DMS 273 (cell line): ENCODE results near the gene SUN2.
"Not testable (repeated sequence)": the region's sequence is repeated elsewhere in the genome, so short reads cannot be mapped to it uniquely, and the experiment has no call there.

Experiments
- DNase-seq: peaks from one replicate; lab custom pipeline; 2025; ENCODE audit not compliant: unreplicated experiment; lab: John Stamatoyannopoulos, UW

Gene SUN2, protein sequence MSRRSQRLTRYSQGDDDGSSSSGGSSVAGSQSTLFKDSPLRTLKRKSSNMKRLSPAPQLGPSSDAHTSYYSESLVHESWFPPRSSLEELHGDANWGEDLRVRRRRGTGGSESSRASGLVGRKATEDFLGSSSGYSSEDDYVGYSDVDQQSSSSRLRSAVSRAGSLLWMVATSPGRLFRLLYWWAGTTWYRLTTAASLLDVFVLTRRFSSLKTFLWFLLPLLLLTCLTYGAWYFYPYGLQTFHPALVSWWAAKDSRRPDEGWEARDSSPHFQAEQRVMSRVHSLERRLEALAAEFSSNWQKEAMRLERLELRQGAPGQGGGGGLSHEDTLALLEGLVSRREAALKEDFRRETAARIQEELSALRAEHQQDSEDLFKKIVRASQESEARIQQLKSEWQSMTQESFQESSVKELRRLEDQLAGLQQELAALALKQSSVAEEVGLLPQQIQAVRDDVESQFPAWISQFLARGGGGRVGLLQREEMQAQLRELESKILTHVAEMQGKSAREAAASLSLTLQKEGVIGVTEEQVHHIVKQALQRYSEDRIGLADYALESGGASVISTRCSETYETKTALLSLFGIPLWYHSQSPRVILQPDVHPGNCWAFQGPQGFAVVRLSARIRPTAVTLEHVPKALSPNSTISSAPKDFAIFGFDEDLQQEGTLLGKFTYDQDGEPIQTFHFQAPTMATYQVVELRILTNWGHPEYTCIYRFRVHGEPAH

DNA sequence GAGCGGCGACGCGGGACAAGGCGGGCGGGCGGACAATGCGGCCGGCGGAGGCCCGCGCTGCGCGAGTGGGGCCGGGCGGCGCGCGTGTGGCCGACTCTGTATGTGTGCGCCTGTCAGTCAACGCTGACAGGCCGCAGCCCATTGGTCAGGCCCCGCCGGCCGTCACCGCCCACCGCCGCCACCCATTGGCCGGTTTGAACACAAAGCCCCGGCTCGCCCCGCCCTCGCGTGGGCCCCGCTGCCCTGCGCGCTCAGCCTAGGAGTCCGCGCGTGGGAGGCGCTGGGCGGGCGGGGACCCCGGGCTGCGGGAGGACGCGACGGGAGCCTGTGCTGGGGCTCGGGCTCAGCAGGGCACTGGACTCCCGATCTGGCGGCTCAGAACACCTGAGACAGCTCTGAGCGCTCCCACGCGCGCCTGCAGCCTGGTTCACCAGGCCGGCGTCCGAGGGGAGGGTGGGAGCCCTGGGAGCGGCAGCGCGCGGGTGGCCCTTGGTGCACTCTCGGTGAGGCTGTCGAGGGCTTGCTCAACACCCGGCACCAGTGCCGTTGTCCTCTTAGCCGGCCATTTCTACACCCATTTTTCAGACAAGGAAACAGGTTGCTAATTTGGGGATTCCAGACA is at the start of gene SUN2:
SUN2 (minus strand) TSS at position 88 of the 622 bp plus-strand sequence. CDS start 3,370 bp downstream, outside the sequence.
- DNase-seq, result peak; percentile 83

DNA sequence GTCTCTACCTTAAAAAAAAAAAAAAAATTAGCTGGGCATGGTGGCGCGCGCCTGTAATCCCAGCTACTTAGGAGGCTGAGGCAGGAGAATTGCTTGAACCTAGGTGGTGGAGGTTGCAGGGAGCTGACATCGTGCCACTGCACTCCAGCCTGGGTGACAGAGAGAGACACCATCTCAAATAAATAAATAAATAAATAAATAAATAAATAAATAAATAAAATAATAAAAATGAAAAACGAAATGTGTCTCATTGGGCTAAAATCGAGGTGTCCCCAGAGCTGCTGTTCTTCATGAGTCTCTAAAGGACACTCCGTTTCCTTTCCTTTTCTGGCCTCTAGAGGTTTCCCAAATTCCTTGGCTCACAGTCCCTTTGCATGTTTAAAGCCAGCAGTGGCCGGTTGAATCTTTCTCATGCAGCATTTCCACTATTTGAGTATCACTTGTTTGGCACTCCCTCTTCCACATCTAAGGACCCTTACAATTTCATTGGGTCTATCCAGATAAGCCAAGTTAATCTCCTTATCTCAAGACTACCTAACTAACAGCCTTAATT is 49.3 kb upstream of the SUN2 start:
- DNase-seq, result not testable (repeated sequence)

DNA sequence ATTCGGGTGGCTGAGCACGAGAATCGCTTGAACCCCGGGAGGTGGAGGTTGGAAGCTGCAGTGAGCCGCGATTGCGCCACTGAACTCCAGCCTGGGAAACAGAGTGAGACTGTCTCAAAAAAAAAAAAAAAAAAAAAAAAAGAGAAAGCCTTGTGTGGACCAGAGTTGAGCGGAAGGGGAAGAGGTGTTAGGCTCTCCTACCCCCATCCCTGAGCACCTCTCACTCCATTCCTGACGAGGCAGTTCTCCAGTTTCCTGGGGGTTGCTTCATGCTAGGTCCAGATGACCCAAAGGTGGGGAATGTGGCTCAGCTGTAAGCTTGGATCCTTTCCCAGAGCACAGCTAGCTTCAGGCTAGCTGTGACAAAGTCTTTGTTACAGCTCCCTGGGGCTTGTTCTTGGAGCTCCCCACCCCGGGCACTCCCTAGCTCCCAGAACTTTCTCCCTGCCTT is 46.9 kb upstream of the SUN2 start:
- DNase-seq, result peak; percentile 63

DNA sequence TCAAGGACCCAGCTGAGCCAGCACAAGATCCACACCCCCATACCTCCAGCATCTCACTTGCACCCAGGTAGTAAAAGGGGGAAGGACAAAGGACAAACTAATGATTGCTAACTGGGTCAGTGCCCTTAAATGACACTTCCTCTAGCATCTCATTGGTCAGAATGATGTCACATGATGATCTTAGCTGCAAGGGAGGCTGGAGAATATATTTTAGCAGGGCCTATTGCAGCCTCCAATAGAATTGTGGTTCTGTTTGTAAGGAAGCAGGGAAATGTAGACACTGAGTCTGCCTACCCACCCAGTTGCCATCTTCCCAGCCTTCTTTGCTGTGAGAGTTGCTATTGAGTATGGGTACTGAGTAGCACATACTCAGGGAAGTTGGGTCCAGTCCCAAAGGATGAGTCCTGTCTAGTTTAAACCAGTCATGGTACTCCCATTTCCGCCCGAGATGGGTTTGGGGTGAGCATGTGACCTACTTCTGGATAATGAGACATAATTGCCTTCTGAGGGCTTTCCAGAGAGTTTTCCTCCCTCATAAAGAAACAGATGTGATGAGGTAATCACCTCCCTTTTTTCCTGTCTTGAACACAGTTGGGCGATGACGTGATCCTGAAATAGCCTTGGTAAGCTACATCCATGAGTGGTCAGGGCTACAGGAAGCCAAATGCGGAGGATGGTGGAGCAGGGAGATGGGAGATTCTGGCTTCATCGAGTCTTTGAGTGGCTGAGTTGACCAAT is 43.6 kb upstream of the SUN2 start:
- peak; percentile 44 for DNase-seq

- no peak for DNase-seq
Observed at GRCh38 chr22:38798496-38798895, 42.7 kb upstream of the SUN2 start.

DNA sequence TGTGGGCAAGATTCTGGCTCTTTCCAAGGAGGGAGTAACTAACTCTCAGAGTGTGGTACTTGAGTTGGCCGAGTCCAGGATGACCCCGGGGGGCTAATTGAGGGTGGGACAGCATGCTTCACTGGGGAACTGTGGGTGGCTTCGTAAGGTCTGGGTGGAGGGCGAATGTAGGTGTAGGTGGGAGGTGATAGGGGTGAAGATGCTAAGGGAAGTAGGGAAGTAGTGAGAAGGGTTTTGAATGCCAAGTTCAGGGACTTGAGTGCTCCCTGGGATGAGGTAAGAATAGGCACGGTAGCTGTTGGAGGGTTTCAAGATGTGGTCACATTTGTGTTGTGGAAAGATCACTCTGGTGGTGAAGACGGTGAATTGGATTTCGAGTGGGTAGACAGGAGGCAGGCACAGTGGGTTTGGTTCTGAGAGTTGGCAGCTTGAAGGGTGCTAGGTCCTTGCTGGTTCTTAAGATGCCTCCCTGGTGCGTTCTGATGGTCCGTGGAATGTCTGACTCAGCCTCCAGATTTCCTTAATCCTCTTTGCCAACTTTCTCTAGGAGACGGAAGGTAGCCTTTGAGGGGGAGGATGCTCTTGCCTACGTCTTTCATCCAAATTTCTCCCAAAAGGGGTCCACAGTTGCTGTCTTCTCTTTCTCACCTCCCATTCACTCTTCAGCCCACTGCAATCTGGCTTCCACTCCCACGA is 40.6 kb upstream of the SUN2 start:
- no peak for DNase-seq

DNA sequence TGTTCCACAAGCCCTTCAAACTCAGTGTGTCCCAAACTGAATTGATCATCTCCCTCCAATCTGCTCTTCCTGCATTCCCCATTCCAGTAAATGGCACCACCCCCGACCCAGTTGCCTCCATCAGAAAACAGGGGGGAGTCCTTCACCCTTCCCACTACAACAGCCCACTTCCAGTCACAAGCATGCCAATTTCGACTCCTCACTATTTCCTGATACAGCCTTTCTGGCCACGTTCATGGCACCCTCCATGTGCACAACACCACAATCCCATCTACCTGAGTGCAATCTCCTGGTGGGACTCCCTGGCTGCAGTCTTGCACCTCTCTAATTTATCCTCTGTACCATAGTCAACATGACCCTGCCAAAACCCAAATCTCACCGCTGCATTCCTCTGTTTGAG is 39.8 kb upstream of the SUN2 start:
- no peak for DNase-seq

DNA sequence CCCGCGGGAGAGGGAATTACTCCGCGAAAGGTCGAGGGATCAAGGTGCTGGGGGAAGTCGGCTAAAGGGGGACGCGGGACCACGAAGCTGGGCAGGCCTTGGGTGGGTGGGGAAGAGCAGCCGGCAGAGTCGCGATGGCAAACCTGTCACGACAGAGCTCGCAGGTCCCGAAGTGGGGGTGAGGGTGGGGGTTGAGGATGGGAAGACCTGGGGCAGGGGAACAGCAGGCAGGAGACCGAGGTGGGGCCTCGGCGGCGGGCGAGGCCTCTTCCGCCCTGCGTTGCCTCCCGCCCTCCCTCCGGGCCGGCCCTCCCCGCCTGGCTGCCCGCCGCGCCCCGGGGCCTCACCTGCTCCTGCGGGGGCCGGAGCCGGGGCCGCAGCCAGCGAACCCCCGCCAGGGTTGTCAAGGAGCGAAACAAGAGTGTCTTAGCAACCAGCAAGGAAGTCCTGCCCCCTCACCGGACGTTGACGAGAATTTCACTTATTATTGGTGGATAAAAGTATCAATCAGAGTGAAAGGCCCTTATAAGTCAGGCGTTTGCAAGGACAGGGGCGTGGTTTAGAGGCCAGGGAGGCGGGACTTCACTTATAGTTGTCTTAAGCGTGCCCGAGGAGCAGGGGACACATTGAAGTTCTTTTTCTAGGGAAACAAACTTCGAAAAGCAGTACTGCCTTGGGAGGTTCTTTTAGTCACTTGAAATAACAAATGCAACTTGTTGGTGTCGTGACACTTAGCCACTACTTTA is 38.1 kb upstream of the SUN2 start, which contains the start of gene DNAL4:
DNAL4 (minus strand) TSS at position 423 of the 746 bp plus-strand sequence. CDS start 11,412 bp downstream, outside the sequence.
- peak; percentile 98 for DNase-seq

DNA sequence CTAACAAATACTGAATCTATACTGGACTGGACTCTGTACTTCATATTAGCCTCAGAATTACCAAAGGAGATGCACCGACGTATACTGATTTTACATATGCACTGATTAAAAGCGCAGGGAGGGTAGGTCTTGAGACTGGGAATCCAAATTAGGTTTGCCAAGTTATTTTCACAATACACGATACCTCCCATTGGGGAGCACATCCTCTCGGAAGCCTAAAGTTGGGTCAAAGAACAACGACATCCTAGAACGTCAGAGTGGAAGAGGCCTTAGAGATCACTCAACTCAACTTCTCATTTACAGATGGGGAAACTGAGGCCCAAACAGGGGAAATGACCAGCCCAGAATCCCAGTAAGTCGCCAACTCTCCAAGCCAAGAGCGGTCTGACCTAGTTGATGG is 37.5 kb upstream of the SUN2 start:
- DNase-seq, result no peak

DNA sequence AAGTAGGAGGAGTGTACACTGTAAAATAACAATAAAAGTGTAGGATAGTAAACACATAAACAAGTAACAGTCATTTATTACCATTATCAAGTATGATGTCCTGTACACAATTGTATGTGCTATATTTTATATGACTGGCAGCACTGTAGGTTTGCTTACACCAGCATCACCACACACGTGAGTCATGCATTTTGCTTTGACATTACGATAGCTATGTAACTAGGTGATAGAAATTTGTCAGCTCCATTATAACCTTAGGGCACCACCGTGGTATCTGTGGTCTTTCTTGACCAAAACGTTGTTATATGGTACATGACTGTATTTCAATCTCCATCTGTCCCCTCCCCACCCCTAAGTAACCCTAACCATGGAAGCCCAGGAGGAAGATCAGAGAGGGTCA is 37.0 kb upstream of the SUN2 start:
- DNase-seq, result no peak

- no peak for DNase-seq
Observed at GRCh38 chr22:38789606-38790005, 33.8 kb upstream of the SUN2 start.

- DNase-seq, result no peak
Observed at GRCh38 chr22:38788846-38789245, 33.0 kb upstream of the SUN2 start.

DNA sequence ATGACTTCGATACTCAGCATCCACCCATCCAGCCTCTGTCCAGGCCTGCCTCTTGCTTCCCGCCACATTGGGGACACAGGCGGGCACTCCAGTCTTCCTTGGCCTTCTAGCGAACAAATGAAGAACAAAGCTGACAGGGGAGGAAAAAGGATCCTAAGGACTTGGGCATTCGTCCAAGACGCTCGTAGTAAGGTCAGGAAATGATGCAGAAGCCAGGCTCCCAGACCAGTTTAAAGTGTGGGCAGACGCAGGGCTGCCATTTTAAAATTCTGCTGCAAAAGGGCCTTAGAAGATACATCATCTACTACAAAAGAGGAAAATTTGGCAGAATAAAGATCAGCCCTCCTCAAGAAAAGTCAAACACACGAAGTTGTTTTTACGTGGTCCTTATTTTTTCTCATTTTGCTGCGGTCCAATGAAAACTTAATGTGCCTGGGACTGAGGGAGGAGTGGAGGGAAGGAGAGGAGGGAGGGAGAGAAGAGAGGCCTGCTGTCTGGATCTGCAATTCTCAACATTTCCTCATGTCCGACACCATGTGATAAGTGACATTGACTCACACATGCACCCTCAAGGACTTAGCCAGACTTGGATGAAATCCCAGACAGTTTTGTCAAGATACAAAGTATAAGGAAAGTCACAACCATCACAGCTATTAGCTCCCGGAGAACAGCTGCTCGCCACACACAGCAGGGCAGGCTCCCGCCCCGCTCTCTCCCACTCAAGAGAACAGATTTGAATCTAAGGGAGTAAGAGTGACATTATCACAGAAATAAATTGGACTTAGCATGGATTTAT is 32.4 kb upstream of the SUN2 start:
- peak; percentile 72 for DNase-seq

- DNase-seq, result peak; percentile 41
Observed at GRCh38 chr22:38786631-38787030, 30.8 kb upstream of the SUN2 start.

DNA sequence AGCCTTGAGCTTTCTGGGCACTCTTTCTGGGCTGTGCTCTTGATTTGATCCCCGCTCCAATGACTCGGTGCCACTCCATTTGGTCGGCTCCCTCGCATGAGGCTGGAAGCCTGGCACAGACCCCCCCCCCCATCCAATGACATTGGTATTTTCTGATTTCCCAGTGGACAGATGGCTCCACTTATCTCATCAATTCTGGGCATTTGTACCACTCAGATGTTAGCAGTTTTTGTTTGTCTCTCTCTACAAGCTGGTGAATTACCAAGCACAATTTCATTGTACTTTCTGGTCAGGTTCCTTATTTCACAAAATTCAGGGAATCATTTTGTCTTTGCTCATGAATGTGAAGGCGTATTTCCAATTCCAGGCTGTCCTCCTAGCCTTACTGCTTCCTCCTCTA is 29.1 kb upstream of the SUN2 start:
- DNase-seq, result no peak

- no peak for DNase-seq
Observed at GRCh38 chr22:38784035-38784434, 28.2 kb upstream of the SUN2 start.

DNA sequence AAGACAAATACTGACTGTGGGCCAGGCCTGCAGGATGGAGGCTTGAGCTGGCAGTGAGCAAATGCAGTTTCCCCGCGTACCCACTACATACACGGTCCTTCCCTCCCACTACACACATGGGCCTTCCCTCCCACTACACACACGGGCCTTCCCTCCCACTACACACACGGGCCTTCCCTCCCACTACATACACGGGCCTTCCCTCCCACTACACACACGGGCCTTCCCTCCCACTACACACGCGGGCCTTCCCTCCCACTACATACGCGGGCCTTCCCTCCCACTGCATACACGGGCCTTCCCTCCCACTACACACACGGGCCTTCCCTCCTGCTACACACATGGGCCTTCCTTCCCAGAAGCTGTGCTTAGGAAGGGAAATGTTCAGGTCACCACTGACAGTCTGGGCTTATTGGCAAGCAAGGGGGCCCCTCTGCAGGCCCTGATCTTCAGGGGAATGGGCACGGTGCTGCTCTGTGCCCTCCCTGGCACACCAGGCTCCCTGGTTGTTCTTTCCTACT is 27.4 kb upstream of the SUN2 start:
- DNase-seq, result no peak

- no peak for DNase-seq
Observed at GRCh38 chr22:38782402-38783094, 26.8 kb upstream of the SUN2 start.
